ENCODE data around the gene CALB2.

DNA sequence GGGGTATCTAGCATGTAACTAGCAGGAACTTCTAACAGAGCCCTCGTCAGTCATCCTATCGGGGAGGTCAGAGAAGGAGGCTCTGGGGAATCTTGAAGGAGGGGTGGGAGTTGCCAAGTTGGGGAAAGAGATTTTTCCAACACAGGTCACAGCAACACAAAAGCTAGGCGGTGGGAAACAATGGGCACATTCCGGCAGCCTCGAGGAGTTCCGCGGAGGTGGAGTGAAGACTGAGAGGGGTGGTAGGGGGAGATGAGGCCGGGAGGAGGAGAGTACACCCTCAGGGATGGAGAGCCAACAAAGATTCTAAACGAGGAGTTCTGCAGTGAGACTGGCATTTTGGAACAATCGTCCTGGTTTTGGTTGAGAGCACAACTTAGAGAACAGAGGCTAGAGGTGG is 13.5 kb upstream of the CALB2 start:
- TF ChIP-seq, protein P1, sequence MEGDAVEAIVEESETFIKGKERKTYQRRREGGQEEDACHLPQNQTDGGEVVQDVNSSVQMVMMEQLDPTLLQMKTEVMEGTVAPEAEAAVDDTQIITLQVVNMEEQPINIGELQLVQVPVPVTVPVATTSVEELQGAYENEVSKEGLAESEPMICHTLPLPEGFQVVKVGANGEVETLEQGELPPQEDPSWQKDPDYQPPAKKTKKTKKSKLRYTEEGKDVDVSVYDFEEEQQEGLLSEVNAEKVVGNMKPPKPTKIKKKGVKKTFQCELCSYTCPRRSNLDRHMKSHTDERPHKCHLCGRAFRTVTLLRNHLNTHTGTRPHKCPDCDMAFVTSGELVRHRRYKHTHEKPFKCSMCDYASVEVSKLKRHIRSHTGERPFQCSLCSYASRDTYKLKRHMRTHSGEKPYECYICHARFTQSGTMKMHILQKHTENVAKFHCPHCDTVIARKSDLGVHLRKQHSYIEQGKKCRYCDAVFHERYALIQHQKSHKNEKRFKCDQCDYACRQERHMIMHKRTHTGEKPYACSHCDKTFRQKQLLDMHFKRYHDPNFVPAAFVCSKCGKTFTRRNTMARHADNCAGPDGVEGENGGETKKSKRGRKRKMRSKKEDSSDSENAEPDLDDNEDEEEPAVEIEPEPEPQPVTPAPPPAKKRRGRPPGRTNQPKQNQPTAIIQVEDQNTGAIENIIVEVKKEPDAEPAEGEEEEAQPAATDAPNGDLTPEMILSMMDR (conservative IDR thresholded peaks at IDR 0.05): no peak
- TF ChIP-seq ZFX (IDR thresholded peaks at IDR 0.05): no peak

Data from C4-2B (cell line).